ENCODE data around the gene PSG11.
"Not testable (repeated sequence)": the region's sequence is repeated elsewhere in the genome, so short reads cannot be mapped to it uniquely, and the experiment has no call there.

- TF ChIP-seq ZNF274 (IDR thresholded peaks at IDR 0.05; ENCODE audit: low read depth, low read length); SUZ12 (IDR thresholded peaks at IDR 0.05; ENCODE audit: extremely low read depth, insufficient read depth, insufficient read length); YY1 (IDR thresholded peaks at IDR 0.05; ENCODE audit: insufficient read depth, insufficient read length): not testable (repeated sequence)
Observed at GRCh38 chr19:43027985-43028384, 1.7 kb upstream of the PSG11 start.

Measured in NT2/D1 (cell line).